PC-9 (cell line): ENCODE results near the gene SHC2.

Source experiments
- EZH2 ChIP-seq: fragments of 200-600 bp; sonication (generic); IDR thresholded peaks from 2 replicates; pipeline ENCODE4 v1.8.0; 2017; ENCODE audit warnings: antibody characterized with exemption, low read depth
- TF ChIP-seq, protein P1 (sequence below): fragments of 200-600 bp; sonication (generic); conservative IDR thresholded peaks from 2 replicates; pipeline ENCODE4 v1.6.1; 2017; ENCODE audit warnings: mixed run types, antibody characterized with exemption, mild to moderate bottlenecking, moderate library complexity

GRCh38 chr19:439167-439900 is 21.5 kb downstream of the SHC2 start:
- TF ChIP-seq, protein P1, sequence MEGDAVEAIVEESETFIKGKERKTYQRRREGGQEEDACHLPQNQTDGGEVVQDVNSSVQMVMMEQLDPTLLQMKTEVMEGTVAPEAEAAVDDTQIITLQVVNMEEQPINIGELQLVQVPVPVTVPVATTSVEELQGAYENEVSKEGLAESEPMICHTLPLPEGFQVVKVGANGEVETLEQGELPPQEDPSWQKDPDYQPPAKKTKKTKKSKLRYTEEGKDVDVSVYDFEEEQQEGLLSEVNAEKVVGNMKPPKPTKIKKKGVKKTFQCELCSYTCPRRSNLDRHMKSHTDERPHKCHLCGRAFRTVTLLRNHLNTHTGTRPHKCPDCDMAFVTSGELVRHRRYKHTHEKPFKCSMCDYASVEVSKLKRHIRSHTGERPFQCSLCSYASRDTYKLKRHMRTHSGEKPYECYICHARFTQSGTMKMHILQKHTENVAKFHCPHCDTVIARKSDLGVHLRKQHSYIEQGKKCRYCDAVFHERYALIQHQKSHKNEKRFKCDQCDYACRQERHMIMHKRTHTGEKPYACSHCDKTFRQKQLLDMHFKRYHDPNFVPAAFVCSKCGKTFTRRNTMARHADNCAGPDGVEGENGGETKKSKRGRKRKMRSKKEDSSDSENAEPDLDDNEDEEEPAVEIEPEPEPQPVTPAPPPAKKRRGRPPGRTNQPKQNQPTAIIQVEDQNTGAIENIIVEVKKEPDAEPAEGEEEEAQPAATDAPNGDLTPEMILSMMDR: no peak
- no peak for TF ChIP-seq EZH2
